HCT116 (cell line): ENCODE measurements around the gene FGF3.

Experiments used
- EZH2 ChIP-seq: fragments of 200-600 bp; sonication (generic); IDR thresholded peaks from 2 replicates; pipeline ENCODE4 v1.6.1; 2017; ENCODE audit warnings: antibody characterized with exemption, mixed run types
- EZH2phosphoT487 ChIP-seq: fragments of 200-600 bp; IDR thresholded peaks from 2 replicates; pipeline ENCODE4 v1.6.1; 2018; ENCODE audit warnings: antibody characterized with exemption, borderline replicate concordance
- POLR2A ChIP-seq: IDR thresholded peaks from 2 replicates; pipeline ENCODE4 v1.7.0; 2011; ENCODE audit warnings: borderline replicate concordance; ENCODE audit not compliant: insufficient read depth, insufficient read length; ENCODE audit errors: extremely low read depth
- RAD21 ChIP-seq: IDR thresholded peaks from 2 replicates; pipeline ENCODE4 v1.6.1; 2012; ENCODE audit warnings: low read depth, mild to moderate bottlenecking
- SP1 ChIP-seq: IDR thresholded peaks from 2 replicates; pipeline ENCODE4 v1.6.1; 2012; ENCODE audit warnings: low read depth
- TCF7L2 ChIP-seq: IDR thresholded peaks from 2 replicates; pipeline ENCODE4 v1.7.0; 2011; ENCODE audit warnings: borderline replicate concordance, inconsistent platforms; ENCODE audit not compliant: insufficient read depth, insufficient read length; ENCODE audit errors: extremely low read depth
- ZNF274 ChIP-seq: fragments of 200-500 bp; sonication (Bioruptor generic); IDR thresholded peaks from 2 replicates; pipeline ENCODE4 v1.6.1; 2014; ENCODE audit warnings: mild to moderate bottlenecking, low read depth, low read length, inconsistent platforms
- TF ChIP-seq, protein P1 (sequence below), 3 experiments: fragments of 200-600 bp in 1 of 3; sonication (generic) in 1 of 3; IDR thresholded peaks in 2 of 3; conservative IDR thresholded peaks in 1 of 3; 2 replicates each; pipeline ENCODE4 v1.5.1; 2012 to 2017; ENCODE audit warnings: low read depth in 2 of 3, low read length in 2 of 3, antibody characterized with exemption in 1 of 3, borderline replicate concordance in 1 of 3, control low read depth in 1 of 3, mild to moderate bottlenecking in 1 of 3, mixed read lengths in 1 of 3, mixed run types in 1 of 3, moderate library complexity in 1 of 3; ENCODE audit not compliant: insufficient read depth in 1 of 3
- TF ChIP-seq, protein P2 (sequence below): IDR thresholded peaks from 2 replicates; pipeline ENCODE4 v1.6.1; 2012; ENCODE audit warnings: low read depth

DNA sequence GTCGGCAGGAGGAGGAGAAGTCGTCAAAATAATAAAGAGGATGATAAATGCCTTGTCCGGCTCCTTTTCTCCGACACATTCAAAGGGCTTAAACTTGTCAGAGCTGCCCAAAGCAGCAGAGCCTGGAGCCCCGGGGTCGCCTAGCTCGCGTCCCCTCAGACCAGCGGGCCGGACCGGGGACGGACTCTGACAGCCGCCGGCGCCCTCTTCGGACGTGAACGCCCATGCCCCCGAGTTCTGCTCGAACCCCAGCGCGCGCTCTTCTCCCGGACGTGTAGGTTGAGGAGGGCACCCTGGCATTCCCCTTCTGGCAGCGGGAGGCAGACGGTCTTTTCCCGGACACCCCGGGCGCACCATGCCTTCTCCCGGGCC, 999 bp downstream of the FGF3 start:
- TF ChIP-seq, protein P1, sequence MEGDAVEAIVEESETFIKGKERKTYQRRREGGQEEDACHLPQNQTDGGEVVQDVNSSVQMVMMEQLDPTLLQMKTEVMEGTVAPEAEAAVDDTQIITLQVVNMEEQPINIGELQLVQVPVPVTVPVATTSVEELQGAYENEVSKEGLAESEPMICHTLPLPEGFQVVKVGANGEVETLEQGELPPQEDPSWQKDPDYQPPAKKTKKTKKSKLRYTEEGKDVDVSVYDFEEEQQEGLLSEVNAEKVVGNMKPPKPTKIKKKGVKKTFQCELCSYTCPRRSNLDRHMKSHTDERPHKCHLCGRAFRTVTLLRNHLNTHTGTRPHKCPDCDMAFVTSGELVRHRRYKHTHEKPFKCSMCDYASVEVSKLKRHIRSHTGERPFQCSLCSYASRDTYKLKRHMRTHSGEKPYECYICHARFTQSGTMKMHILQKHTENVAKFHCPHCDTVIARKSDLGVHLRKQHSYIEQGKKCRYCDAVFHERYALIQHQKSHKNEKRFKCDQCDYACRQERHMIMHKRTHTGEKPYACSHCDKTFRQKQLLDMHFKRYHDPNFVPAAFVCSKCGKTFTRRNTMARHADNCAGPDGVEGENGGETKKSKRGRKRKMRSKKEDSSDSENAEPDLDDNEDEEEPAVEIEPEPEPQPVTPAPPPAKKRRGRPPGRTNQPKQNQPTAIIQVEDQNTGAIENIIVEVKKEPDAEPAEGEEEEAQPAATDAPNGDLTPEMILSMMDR (IDR thresholded peaks at IDR 0.05 in 2 of 3, conservative IDR thresholded peaks at IDR 0.05 in 1 of 3; ENCODE audit: borderline replicate concordance in 1 of 3, insufficient read depth in 1 of 3, low read depth in 2 of 3, low read length in 2 of 3) = no peak
- no peak for TF ChIP-seq RAD21
- no peak for TF ChIP-seq TCF7L2
- TF ChIP-seq SP1 = no peak
- no peak for TF ChIP-seq POLR2A
- TF ChIP-seq ZNF274 = no peak
- TF ChIP-seq EZH2 = no peak
- TF ChIP-seq, protein P2, sequence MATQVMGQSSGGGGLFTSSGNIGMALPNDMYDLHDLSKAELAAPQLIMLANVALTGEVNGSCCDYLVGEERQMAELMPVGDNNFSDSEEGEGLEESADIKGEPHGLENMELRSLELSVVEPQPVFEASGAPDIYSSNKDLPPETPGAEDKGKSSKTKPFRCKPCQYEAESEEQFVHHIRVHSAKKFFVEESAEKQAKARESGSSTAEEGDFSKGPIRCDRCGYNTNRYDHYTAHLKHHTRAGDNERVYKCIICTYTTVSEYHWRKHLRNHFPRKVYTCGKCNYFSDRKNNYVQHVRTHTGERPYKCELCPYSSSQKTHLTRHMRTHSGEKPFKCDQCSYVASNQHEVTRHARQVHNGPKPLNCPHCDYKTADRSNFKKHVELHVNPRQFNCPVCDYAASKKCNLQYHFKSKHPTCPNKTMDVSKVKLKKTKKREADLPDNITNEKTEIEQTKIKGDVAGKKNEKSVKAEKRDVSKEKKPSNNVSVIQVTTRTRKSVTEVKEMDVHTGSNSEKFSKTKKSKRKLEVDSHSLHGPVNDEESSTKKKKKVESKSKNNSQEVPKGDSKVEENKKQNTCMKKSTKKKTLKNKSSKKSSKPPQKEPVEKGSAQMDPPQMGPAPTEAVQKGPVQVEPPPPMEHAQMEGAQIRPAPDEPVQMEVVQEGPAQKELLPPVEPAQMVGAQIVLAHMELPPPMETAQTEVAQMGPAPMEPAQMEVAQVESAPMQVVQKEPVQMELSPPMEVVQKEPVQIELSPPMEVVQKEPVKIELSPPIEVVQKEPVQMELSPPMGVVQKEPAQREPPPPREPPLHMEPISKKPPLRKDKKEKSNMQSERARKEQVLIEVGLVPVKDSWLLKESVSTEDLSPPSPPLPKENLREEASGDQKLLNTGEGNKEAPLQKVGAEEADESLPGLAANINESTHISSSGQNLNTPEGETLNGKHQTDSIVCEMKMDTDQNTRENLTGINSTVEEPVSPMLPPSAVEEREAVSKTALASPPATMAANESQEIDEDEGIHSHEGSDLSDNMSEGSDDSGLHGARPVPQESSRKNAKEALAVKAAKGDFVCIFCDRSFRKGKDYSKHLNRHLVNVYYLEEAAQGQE = no peak
- no peak for TF ChIP-seq EZH2phosphoT487
